Activated CD8-positive, alpha-beta memory T cell treated with anti-CD3 and anti-CD28 coated beads, Interleukin-2, amount 50 U/mL, for 48 hours (primary cell): Measurements from ENCODE around the gene PAX2.

Source experiments
- DNase-seq: peaks from one replicate; pipeline ENCODE4 v3.0.0-alpha.2; 2020

PAX2 gene

GRCh38 chr10:100825325-100825875 is 80.0 kb downstream of the PAX2 start:
- peak; percentile 45 for DNase-seq

GRCh38 chr10:100826031-100826651 is 80.8 kb downstream of the PAX2 start:
- peak; percentile 49 for DNase-seq

GRCh38 chr10:100826661-100826982 is 81.2 kb downstream of the PAX2 start:
- no peak for DNase-seq

GRCh38 chr10:100826983-100827818 is 81.8 kb downstream of the PAX2 start:
- peak; percentile 75 for DNase-seq

GRCh38 chr10:100827819-100828737 is 82.7 kb downstream of the PAX2 start:
- DNase-seq, result peak; percentile 77

GRCh38 chr10:100828738-100829096 is 83.3 kb downstream of the PAX2 start:
- DNase-seq, result peak; percentile 64

- peak; percentile 58 for DNase-seq
Measured at GRCh38 chr10:100829097-100829870, 83.9 kb downstream of the PAX2 start.

GRCh38 chr10:100829933-100830727 is 84.7 kb downstream of the PAX2 start:
- peak; percentile 64 for DNase-seq

- no peak for DNase-seq
Measured at GRCh38 chr10:100830728-100831111, 85.3 kb downstream of the PAX2 start.

- peak; percentile 40 for DNase-seq
Measured at GRCh38 chr10:100831742-100832141, 86.4 kb downstream of the PAX2 start.

- no peak for DNase-seq
Measured at GRCh38 chr10:100835810-100836209, 90.4 kb downstream of the PAX2 start.

GRCh38 chr10:100836891-100837290 is 91.5 kb downstream of the PAX2 start:
- DNase-seq, result no peak

GRCh38 chr10:100837300-100837699 is 91.9 kb downstream of the PAX2 start:
- DNase-seq, result no peak

- DNase-seq, result no peak
Measured at GRCh38 chr10:100838986-100839385, 93.6 kb downstream of the PAX2 start.

- DNase-seq, result no peak
Measured at GRCh38 chr10:100841528-100841927, 96.1 kb downstream of the PAX2 start.

- DNase-seq, result peak; percentile 79
Measured at GRCh38 chr10:100847440-100847839, 102.1 kb downstream of the PAX2 start.

GRCh38 chr10:100848770-100849169 is 103.4 kb downstream of the PAX2 start:
- DNase-seq, result no peak

GRCh38 chr10:100858261-100858660 is 112.9 kb downstream of the PAX2 start:
- no peak for DNase-seq

GRCh38 chr10:100858747-100859483 is 113.5 kb downstream of the PAX2 start:
- no peak for DNase-seq

- no peak for DNase-seq
Measured at GRCh38 chr10:100859484-100859763, 114.0 kb downstream of the PAX2 start.

- no peak for DNase-seq
Measured at GRCh38 chr10:100863433-100863832, 118.1 kb downstream of the PAX2 start.
